ENCODE measurements around the gene MAGI1. TPM values are rescaled to one million over a fixed set of nuclear protein-coding genes. Genes with fewer than 3 reads are reported as not detected.

Gene MAGI1
- total RNA-seq, 2 experiments from 2014 or later = 0.29 to 4.3 TPM

- Mint-ChIP-seq H3K36me3 (no peaks in the 10 kb centered on the region), H3K4me1 (no peaks in the 10 kb centered on the region), H3K4me3 (no peak overlapping the region), H3K27ac (no peak overlapping the region), H3K9me3 (ENCODE audit: low read depth) (no peaks in the 10 kb centered on the region), H3K27me3 (no peaks in the 10 kb centered on the region)
- ATAC-seq (no peak), DNase-seq (no peak)
- CTCF ChIA-PET = interaction anchor here (0.7 kb wide), 1 partner anchor 1407 kb away, joined by 3 read pairs; no protein-coding TSS in a partner anchor
Observed at GRCh38 chr3:65786890-65787289, 251.8 kb downstream of the MAGI1 start.

DNA sequence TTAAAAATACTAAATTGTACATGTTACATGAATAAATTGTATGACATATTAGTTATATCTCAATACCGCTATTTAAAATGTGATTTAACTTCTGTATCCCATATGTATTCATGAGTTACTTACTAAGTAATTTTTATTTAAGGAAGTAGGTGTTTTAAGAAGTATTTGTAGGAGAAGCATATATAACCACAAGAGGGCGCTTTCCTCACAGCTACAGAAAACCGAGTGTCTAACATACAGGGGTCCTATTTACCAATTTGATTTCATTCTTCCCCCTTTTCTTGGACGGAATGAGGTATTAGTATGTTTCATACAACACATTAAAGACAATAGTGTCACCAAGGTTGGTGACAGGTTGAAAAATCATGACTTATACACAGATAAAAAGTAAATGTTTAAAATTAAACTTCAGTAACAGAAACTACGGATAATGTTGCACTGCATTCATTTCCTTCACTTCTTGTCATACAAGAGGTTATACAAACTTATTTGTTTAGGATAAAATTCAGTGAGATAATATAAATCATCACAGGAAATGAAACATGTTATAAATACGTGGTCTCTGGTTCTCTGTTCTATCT, 253.6 kb downstream of the MAGI1 start:
- ATAC-seq (no peak), DNase-seq (no peak)
- Mint-ChIP-seq H3K4me1 (no peaks in the 10 kb centered on the region), H3K4me3 (no peak overlapping the region), H3K27me3 (no peaks in the 10 kb centered on the region), H3K9me3 (ENCODE audit: low read depth) (no peaks in the 10 kb centered on the region), H3K27ac (no peak overlapping the region), H3K36me3 (no peaks in the 10 kb centered on the region)
- CTCF ChIA-PET = interaction anchor here (0.9 kb wide), 1 partner anchor 19 kb away, joined by 3 read pairs; no protein-coding TSS in a partner anchor

DNA sequence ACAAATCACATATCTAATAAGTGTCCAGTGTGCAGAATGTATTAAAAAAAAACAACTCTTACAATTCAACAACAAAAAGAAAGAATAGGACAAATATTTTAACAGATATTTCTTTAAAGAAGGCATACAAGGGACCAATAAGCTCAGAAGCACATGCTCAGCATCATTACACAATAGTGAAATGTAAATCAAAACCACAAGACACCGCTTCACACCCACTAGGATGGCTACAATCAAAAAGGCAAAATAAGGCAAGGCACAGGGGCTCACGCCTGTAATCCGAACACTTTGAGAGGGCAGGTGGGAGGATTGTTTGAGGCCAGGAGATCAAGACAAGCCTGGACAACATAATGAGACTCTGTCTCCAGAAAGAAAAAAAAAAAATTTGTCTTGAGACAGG, 255.6 kb downstream of the MAGI1 start:
- Mint-ChIP-seq H3K27me3 (no peaks in the 10 kb centered on the region), H3K27ac (no peak overlapping the region), H3K9me3 (ENCODE audit: low read depth) (no peaks in the 10 kb centered on the region), H3K4me1 (no peaks in the 10 kb centered on the region), H3K36me3 (no peaks in the 10 kb centered on the region), H3K4me3 (no peak overlapping the region)
- CTCF ChIA-PET = no interaction called here
- ATAC-seq = no peak
- no peak for DNase-seq

DNA sequence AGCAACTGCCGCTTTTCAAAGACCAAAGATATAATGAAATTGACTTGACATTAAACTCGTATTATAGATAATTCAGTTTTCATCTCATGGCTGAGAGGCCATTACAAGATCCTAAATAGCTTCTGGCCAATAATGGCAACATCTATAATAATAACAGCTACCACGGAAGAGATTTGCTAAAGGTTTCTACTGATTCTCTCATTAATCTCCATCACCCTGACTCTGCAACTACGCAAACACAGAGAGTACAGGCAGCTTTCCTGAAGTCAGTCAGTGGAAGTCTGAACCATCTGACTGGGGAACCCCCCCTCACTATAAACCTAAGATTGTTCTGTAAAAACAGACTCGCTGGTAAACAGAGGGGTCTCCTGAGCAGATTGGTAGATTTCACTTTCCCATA, 257.1 kb downstream of the MAGI1 start:
- no peak for ATAC-seq
- Mint-ChIP-seq H3K36me3 (no peaks in the 10 kb centered on the region), H3K4me3 (no peak overlapping the region), H3K27ac (no peak overlapping the region), H3K4me1 (no peaks in the 10 kb centered on the region), H3K27me3 (no peaks in the 10 kb centered on the region), H3K9me3 (ENCODE audit: low read depth) (no peaks in the 10 kb centered on the region)
- DNase-seq = no peak
- CTCF ChIA-PET = no interaction called here

GRCh38 chr3:65779390-65779789, 259.3 kb downstream of the MAGI1 start:
- CTCF ChIA-PET = no interaction called here
- H3K4me1 Mint-ChIP-seq = no peaks in the 10 kb centered on the region
- no peak overlapping the region for H3K4me3 Mint-ChIP-seq
- no peaks in the 10 kb centered on the region for H3K9me3 Mint-ChIP-seq (ENCODE audit: low read depth)
- H3K36me3 Mint-ChIP-seq = no peaks in the 10 kb centered on the region
- H3K27ac Mint-ChIP-seq = no peak overlapping the region
- ATAC-seq (no peak), DNase-seq (no peak)
- H3K27me3 Mint-ChIP-seq = no peaks in the 10 kb centered on the region

GRCh38 chr3:65778968-65779367, 259.8 kb downstream of the MAGI1 start:
- CTCF ChIA-PET = no interaction called here
- no peak for DNase-seq
- Mint-ChIP-seq H3K27ac (no peak overlapping the region), H3K27me3 (no peaks in the 10 kb centered on the region), H3K36me3 (no peaks in the 10 kb centered on the region), H3K4me1 (no peaks in the 10 kb centered on the region), H3K4me3 (no peak overlapping the region), H3K9me3 (ENCODE audit: low read depth) (no peaks in the 10 kb centered on the region)
- ATAC-seq = no peak

DNA sequence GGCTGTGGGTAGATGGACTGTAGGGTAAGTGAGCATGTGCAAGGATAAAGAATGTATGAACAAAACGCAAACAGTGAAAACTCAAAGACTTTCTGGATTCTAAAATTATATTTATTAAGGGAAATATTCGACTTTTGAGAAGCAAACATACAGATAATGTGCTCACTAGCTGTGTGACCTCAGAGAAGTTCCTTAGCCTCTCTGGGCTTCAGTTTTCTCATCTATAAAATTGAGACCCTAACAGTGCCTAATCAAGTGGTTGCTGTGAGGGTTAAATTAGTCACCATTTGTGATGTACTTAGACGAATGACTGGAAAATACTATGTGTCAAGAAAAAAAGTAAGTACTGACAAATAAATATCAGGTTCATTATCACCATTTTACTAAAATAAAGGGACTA, 261.7 kb downstream of the MAGI1 start:
- Mint-ChIP-seq H3K27me3 (no peaks in the 10 kb centered on the region), H3K27ac (no peak overlapping the region), H3K4me3 (no peak overlapping the region), H3K4me1 (no peaks in the 10 kb centered on the region), H3K36me3 (no peaks in the 10 kb centered on the region), H3K9me3 (ENCODE audit: low read depth) (no peaks in the 10 kb centered on the region)
- DNase-seq (no peak), ATAC-seq (no peak)
- CTCF ChIA-PET = no interaction called here

DNA sequence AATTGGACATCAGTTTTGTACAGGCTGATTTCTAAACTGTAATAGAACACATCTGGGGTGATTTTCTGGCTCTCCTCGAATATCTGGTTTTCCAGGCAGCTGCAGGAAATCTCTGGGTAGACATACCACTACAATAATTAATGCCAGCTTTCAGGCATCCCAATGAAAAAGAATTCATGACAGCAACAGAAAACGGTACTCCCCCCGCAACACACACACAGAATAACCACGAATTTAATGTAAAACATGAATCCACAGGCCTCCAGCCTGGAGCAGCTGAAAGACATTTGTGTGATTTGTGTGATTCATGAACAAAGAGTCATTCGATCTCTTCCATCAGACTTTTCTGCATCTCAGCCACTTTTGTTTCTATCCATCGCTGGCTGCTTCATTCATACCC, 262.2 kb downstream of the MAGI1 start:
- CTCF ChIA-PET = no interaction called here
- no peak overlapping the region for H3K27ac Mint-ChIP-seq
- no peaks in the 10 kb centered on the region for H3K9me3 Mint-ChIP-seq (ENCODE audit: low read depth)
- no peak overlapping the region for H3K4me3 Mint-ChIP-seq
- DNase-seq (no peak), ATAC-seq (no peak)
- no peaks in the 10 kb centered on the region for H3K27me3 Mint-ChIP-seq
- H3K36me3 Mint-ChIP-seq = no peaks in the 10 kb centered on the region
- no peaks in the 10 kb centered on the region for H3K4me1 Mint-ChIP-seq

DNA sequence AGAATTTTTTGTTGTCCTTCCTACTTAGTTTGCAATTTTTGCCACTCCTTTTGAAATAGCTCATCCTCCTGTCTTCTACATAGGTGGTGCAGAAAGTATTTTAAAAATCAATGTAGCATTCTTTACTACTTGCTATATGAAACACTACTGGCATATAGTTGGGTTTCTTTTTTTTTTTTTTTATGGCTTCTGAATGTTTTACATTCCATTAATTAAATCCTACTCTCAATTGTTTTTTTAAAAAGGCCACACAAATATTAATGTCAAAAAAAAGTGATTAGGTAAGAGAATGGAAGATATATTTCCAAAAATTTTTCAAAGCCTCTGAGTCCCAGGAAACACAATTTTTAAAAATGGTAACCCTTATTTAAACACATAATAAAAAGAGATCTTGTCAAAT, 262.6 kb downstream of the MAGI1 start:
- ATAC-seq = no peak
- Mint-ChIP-seq H3K27me3 (no peaks in the 10 kb centered on the region), H3K36me3 (no peaks in the 10 kb centered on the region), H3K27ac (no peak overlapping the region), H3K4me1 (no peaks in the 10 kb centered on the region), H3K9me3 (ENCODE audit: low read depth) (no peaks in the 10 kb centered on the region), H3K4me3 (no peak overlapping the region)
- CTCF ChIA-PET = no interaction called here
- DNase-seq = no peak

DNA sequence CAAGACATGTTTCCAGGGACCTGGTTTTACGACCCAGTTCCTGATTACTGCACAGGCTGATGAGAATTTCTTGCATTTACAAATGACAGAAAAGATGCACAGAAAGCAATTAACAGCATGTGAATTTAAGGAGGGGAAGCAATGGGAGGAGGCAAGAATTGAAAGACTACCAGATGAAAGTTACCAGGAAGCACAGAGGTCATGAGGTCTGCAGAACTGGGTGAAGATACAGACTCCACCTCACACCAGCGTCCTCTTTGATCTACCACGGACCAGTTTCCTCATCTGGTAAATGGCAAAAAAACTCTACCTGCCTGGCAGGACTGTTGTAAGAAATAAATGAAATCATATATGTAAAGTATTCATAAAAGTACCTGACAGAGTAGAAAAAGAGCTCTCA, 266.0 kb downstream of the MAGI1 start:
- Mint-ChIP-seq H3K27ac (no peak overlapping the region), H3K36me3 (no peaks in the 10 kb centered on the region), H3K27me3 (no peaks in the 10 kb centered on the region), H3K4me1 (no peaks in the 10 kb centered on the region), H3K4me3 (no peak overlapping the region), H3K9me3 (ENCODE audit: low read depth) (no peaks in the 10 kb centered on the region)
- no peak for ATAC-seq
- CTCF ChIA-PET = no interaction called here
- DNase-seq = no peak

DNA sequence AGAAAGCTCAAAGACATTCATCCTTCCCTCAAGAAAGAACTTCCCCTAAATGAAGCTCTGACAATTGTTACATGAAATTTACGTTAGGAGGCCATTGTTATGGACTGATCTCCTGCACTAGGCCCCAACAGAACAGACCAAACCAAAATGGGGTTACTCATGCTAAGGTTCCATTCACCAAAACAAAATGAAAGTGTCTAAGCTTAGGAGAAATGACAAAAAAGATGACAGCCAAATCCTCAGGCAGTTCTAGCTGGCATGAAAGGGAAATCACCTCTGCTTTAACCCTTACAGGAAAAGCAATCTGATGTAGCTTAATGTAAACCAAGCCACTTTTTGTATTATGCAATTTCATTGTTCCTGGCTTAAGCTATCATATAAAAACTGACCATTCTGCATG, 271.2 kb downstream of the MAGI1 start:
- no peak for DNase-seq
- no peaks in the 10 kb centered on the region for H3K9me3 Mint-ChIP-seq (ENCODE audit: low read depth)
- H3K27me3 Mint-ChIP-seq = no peaks in the 10 kb centered on the region
- no peak overlapping the region for H3K27ac Mint-ChIP-seq
- CTCF ChIA-PET = no interaction called here
- H3K36me3 Mint-ChIP-seq = no peaks in the 10 kb centered on the region
- ATAC-seq = no peak
- H3K4me3 Mint-ChIP-seq = no peak overlapping the region
- no peaks in the 10 kb centered on the region for H3K4me1 Mint-ChIP-seq

DNA sequence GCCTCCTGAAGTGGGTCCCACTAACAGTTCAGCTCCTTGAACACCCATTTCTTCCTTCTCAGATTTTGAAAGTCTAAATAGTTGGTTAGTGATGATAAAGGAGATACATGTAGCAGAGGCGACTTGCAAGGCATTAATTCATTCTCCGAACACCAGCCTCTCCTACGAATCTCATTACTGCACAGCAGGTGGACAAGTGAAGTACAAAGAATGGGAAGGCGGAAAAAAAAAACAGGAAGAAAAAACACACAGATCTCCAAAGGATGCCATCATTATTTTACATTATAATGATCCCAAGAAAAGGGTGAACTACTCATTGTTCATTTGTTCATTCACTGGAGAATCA, 276.5 kb downstream of the MAGI1 start:
- DNase-seq = no peak
- CTCF ChIA-PET = no interaction called here
- H3K27ac Mint-ChIP-seq = no peak overlapping the region
- no peaks in the 10 kb centered on the region for H3K36me3 Mint-ChIP-seq
- H3K4me3 Mint-ChIP-seq = no peak overlapping the region
- no peaks in the 10 kb centered on the region for H3K9me3 Mint-ChIP-seq (ENCODE audit: low read depth)
- no peak for ATAC-seq
- H3K4me1 Mint-ChIP-seq = no peaks in the 10 kb centered on the region
- no peaks in the 10 kb centered on the region for H3K27me3 Mint-ChIP-seq

DNA sequence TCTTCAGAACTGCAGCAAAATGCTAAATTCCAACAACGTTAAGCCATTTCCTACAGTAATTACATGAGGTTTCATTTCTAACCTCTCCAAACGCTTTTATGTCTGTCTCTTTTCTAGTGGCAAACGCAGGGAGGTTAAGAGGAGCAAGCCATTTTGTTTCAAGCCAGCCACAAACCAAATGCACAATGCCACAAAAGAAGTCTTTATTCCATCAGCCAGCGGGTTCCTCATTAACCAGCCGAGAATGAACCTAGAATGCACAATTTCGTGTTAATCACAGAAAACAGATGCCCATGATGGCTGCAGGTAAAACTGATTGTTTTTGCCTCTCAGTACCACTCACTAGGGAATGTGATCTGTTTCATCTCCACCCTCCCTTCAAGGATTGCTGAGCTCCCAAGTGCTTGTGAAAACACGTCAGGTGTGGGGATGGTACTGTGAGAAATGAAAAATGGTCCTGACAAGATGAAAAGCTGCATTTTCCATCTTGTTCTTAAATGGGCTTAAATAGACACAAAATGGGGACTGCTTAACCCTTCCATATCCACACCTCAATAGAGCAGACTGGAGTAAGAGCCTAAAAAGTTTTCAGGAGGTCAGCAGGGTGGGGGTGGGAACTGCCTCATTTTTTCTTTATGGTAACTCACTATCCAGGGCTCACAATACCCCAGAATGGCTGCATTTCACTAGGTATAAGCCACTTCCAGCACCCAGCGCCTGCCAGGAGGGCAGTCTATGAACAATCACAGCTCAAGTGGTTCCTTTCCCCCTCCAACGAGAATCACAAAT, 277.1 kb downstream of the MAGI1 start:
- DNase-seq (no peak), ATAC-seq (no peak)
- Mint-ChIP-seq H3K9me3 (ENCODE audit: low read depth) (no peaks in the 10 kb centered on the region), H3K4me1 (no peaks in the 10 kb centered on the region), H3K36me3 (no peaks in the 10 kb centered on the region), H3K27me3 (no peaks in the 10 kb centered on the region), H3K27ac (no peak overlapping the region), H3K4me3 (no peak overlapping the region)
- CTCF ChIA-PET = no interaction called here

GRCh38 chr3:65758876-65759598, 279.7 kb downstream of the MAGI1 start:
- ATAC-seq (no peak), DNase-seq (no peak)
- H3K27ac Mint-ChIP-seq = no peak overlapping the region
- no peaks in the 10 kb centered on the region for H3K4me1 Mint-ChIP-seq
- no peaks in the 10 kb centered on the region for H3K27me3 Mint-ChIP-seq
- H3K4me3 Mint-ChIP-seq = no peak overlapping the region
- CTCF ChIA-PET = no interaction called here
- H3K9me3 Mint-ChIP-seq (ENCODE audit: low read depth) = no peaks in the 10 kb centered on the region
- no peaks in the 10 kb centered on the region for H3K36me3 Mint-ChIP-seq
